A673 (cell line): ENCODE data around the gene PADI3.

Experiments used
- CTCF ChIP-seq: fragments of 300-800, 200-600 bp; sonication (generic); conservative IDR thresholded peaks from 2 replicates; pipeline ENCODE4 v1.5.1; 2017; ENCODE audit warnings: low read depth, mild to moderate bottlenecking, antibody characterized with exemption, low read length, moderate library complexity, mixed read lengths
- EZH2 ChIP-seq: fragments of 200-600 bp; sonication (generic); IDR thresholded peaks from 2 replicates; pipeline ENCODE4 v1.6.1; 2017; ENCODE audit warnings: borderline replicate concordance, low read depth, mild to moderate bottlenecking, mixed read lengths, antibody characterized with exemption, low read length; ENCODE audit not compliant: poor library complexity, severe bottlenecking

GRCh38 chr1:17282836-17283235, 33.9 kb downstream of the PADI3 start:
- no peak for TF ChIP-seq CTCF
- no peak for TF ChIP-seq EZH2
